OCI-LY3 (cell line): ENCODE data around the gene CACNA1I.

Experiments
- H2AFZ ChIP-seq: fragments of 200-600, 300-600 bp; shearing (Covaris generic); 2 replicates; pipeline ENCODE4 v1.6.0; 2014; ENCODE audit warnings: antibody characterized with exemption, low read depth, low read length
- H3K27ac ChIP-seq: fragments of 200-600, 300-600 bp; sonication (generic); 2 replicates; pipeline ENCODE4 v1.5.1; 2014; ENCODE audit warnings: mild to moderate bottlenecking, low read length, moderate library complexity, mixed read lengths
- H3K27me3 ChIP-seq: fragments of 200-600, 300-600 bp; sonication (generic); 2 replicates; pipeline ENCODE4 v1.6.1; 2014; ENCODE audit warnings: low read depth, low read length, mixed read lengths
- H3K36me3 ChIP-seq: fragments of 200-600, 300-600 bp; sonication (generic); replicated peaks from 2 replicates; pipeline ENCODE3; 2014; ENCODE audit warnings: low read depth, low read length, mixed read lengths
- H3K4me1 ChIP-seq: fragments of 300-600, 200-600 bp; sonication (generic); 2 replicates; pipeline ENCODE4 v1.6.1; 2014; ENCODE audit warnings: low read length, mixed read lengths
- H3K4me2 ChIP-seq: fragments of 200-600, 300-600 bp; sonication (generic); 2 replicates; pipeline ENCODE4 v1.6.1; 2014; ENCODE audit warnings: low read length, mixed read lengths
- H3K4me3 ChIP-seq: fragments of 300-600, 200-600 bp; sonication (generic); 2 replicates; pipeline ENCODE4 v1.5.1; 2014; ENCODE audit warnings: antibody characterized with exemption, mild to moderate bottlenecking, low read length, moderate library complexity
- H3K79me2 ChIP-seq: fragments of 300-600, 200-600 bp; shearing (Covaris generic); 2 replicates; pipeline ENCODE4 v1.6.1; 2014; ENCODE audit warnings: mild to moderate bottlenecking, low read length, mixed read lengths
- H3K9ac ChIP-seq: fragments of 300-600, 200-600 bp; shearing (Covaris generic); 2 replicates; pipeline ENCODE4 v1.6.0; 2014; ENCODE audit warnings: mild to moderate bottlenecking, low read length, moderate library complexity
- H3K9me3 ChIP-seq: fragments of 200-600, 300-600 bp; shearing (Covaris generic); 2 replicates; pipeline ENCODE4 v1.6.1; 2014; ENCODE audit warnings: low read length, mixed read lengths; ENCODE audit not compliant: insufficient read depth
- H4K20me1 ChIP-seq: fragments of 200-600, 300-600 bp; sonication (generic); 2 replicates; pipeline ENCODE4 v1.6.1; 2016; ENCODE audit warnings: low read length, mixed read lengths; ENCODE audit not compliant: insufficient read depth
- EZH2phosphoT487 ChIP-seq: fragments of 200-600 bp; shearing (Covaris generic); IDR thresholded peaks from 2 replicates; pipeline ENCODE4 v1.6.1; 2018; ENCODE audit warnings: antibody characterized with exemption, mixed run types, low read depth
- TF ChIP-seq, protein P1 (sequence below): fragments of 200-600, 300-600 bp; sonication (generic); IDR thresholded peaks from 2 replicates; pipeline ENCODE4 v1.5.1; 2014; ENCODE audit warnings: antibody characterized with exemption, low read length, low read depth

The CACNA1I gene

DNA sequence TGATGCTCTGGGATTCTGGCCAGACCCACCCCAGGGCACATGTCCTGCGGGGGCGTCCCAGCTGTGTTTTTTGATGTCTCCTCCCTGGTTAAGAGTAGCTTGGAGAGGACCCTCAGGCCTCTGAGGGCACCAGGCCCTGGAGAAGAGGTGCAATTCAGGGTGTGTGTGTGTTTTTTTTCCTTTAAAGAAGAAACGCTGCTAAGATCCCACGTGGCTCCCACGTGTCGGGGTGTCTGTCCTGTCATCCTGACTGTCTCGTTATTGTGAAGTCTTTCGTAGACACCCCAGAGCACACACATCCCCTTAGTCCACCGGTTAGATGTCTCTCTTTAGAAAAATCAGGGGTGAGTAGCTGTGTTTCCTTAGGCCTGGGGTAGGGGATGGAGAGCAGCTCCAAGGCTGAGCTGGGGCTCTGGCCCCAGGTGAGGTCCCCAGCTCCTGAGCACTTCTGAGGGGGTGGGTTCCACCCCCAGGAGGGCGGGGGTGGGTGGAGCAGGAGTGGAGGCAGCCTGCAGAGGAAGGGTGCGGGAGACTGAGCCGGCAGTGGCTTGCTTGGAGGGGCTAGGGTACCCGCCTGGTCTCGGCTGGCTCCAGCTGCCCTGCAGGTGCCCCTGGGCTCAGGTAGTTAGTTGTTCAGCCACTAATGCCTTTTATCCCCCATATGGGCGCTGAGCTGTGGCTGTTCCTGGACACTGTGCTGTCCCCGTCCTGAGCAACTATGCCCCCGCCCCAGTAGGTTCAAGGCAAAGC is 116.4 kb downstream of the CACNA1I start:
- Histone ChIP-seq H4K20me1 (no peaks in the 10 kb centered on the region), H3K79me2 (no peaks in the 10 kb centered on the region), H3K36me3 (no peaks in the 10 kb centered on the region), H3K27ac (no peak overlapping the region), H2AFZ (no peak overlapping the region), H3K4me2 (no peak overlapping the region), H3K4me1 (no peaks in the 10 kb centered on the region), H3K27me3 (no peaks in the 10 kb centered on the region), H3K9me3 (no peaks in the 10 kb centered on the region), H3K9ac (no peak overlapping the region), H3K4me3 (no peak overlapping the region)
- no peak for TF ChIP-seq EZH2phosphoT487
- TF ChIP-seq, protein P1, sequence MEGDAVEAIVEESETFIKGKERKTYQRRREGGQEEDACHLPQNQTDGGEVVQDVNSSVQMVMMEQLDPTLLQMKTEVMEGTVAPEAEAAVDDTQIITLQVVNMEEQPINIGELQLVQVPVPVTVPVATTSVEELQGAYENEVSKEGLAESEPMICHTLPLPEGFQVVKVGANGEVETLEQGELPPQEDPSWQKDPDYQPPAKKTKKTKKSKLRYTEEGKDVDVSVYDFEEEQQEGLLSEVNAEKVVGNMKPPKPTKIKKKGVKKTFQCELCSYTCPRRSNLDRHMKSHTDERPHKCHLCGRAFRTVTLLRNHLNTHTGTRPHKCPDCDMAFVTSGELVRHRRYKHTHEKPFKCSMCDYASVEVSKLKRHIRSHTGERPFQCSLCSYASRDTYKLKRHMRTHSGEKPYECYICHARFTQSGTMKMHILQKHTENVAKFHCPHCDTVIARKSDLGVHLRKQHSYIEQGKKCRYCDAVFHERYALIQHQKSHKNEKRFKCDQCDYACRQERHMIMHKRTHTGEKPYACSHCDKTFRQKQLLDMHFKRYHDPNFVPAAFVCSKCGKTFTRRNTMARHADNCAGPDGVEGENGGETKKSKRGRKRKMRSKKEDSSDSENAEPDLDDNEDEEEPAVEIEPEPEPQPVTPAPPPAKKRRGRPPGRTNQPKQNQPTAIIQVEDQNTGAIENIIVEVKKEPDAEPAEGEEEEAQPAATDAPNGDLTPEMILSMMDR: no peak

GRCh38 chr22:39688186-39688785 is 117.7 kb downstream of the CACNA1I start:
- H2AFZ ChIP-seq: no peak overlapping the region
- H3K9ac ChIP-seq: no peak overlapping the region
- H3K4me3 ChIP-seq: no peak overlapping the region
- H3K27me3 ChIP-seq: no peaks in the 10 kb centered on the region
- no peak for TF ChIP-seq EZH2phosphoT487
- TF ChIP-seq, protein P1: no peak
- no peak overlapping the region for H3K27ac ChIP-seq
- H3K36me3 ChIP-seq: no peaks in the 10 kb centered on the region
- no peak overlapping the region for H3K4me2 ChIP-seq
- H3K9me3 ChIP-seq: no peaks in the 10 kb centered on the region
- H4K20me1 ChIP-seq: no peaks in the 10 kb centered on the region
- no peaks in the 10 kb centered on the region for H3K79me2 ChIP-seq
- H3K4me1 ChIP-seq: no peaks in the 10 kb centered on the region

- no peaks in the 10 kb centered on the region for H3K27me3 ChIP-seq
- H3K79me2 ChIP-seq: no peaks in the 10 kb centered on the region
- H3K27ac ChIP-seq: no peak overlapping the region
- TF ChIP-seq, protein P1: no peak
- no peak for TF ChIP-seq EZH2phosphoT487
- no peaks in the 10 kb centered on the region for H3K9me3 ChIP-seq
- no peaks in the 10 kb centered on the region for H4K20me1 ChIP-seq
- H3K4me1 ChIP-seq: no peaks in the 10 kb centered on the region
- no peak overlapping the region for H3K4me3 ChIP-seq
- no peaks in the 10 kb centered on the region for H3K36me3 ChIP-seq
- no peak overlapping the region for H3K4me2 ChIP-seq
- no peak overlapping the region for H3K9ac ChIP-seq
- H2AFZ ChIP-seq: no peak overlapping the region
Measured at GRCh38 chr22:39689421-39689820, 118.9 kb downstream of the CACNA1I start.

DNA sequence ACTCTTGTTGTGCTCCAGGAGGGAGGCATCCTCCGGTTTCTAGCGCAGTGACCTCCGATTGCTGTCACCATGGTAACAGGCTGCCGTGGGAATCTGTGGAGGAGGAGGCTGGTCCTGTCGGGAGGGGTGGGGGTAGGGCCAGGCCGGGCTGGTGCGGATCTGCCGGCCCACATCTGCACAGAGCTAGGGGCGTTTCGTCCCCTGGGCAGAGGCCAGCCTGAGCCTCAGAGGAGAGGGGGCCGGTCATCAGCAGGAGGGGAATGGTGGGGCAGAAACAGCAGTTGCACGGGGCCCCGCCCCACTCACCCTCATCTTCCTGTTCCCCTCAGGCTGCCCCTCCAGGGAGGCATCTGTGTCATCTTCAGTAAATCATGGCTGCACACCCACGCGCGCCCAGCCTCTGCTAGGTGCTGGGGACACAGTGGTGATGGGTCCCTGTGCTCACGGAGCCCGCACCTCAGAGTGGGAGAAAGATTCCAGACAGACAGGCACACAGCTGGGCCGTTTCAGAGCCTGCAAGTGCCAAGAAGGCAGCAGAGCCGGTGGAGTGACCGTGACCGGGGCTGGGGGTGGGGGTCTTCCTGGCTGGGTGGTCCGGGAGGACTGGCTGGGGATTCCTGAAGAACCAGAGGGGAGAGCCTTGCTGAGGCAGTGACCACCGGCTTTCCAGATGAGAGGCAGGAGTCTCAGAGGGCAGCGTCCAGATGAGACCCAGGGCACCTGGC is 120.5 kb downstream of the CACNA1I start:
- H3K9me3 ChIP-seq: no peaks in the 10 kb centered on the region
- no peak overlapping the region for H2AFZ ChIP-seq
- no peak overlapping the region for H3K9ac ChIP-seq
- H3K4me1 ChIP-seq: no peaks in the 10 kb centered on the region
- no peaks in the 10 kb centered on the region for H3K79me2 ChIP-seq
- TF ChIP-seq, protein P1: no peak
- TF ChIP-seq EZH2phosphoT487: no peak
- peaks cover 9% of the 10 kb centered on the region; the same call in 1 of the 2 replicates for H3K27me3 ChIP-seq
- no peaks in the 10 kb centered on the region for H4K20me1 ChIP-seq
- no peak overlapping the region for H3K4me3 ChIP-seq
- H3K4me2 ChIP-seq: no peak overlapping the region
- no peak overlapping the region for H3K27ac ChIP-seq
- no peaks in the 10 kb centered on the region for H3K36me3 ChIP-seq
